CD4-positive, alpha-beta T cell treated with Interferon gamma for 1 hour (primary cell): ENCODE data around the gene ST6GALNAC2.
"Not testable (repeated sequence)": the region's sequence is repeated elsewhere in the genome, so short reads cannot be mapped to it uniquely, and the experiment has no call there.

Experiments used
- DNase-seq: peaks from one replicate; pipeline ENCODE4 v3.0.0-alpha.2; 2020

Gene ST6GALNAC2

GRCh38 chr17:76538941-76539570, 46.6 kb downstream of the ST6GALNAC2 start:
- DNase-seq = no peak

- DNase-seq = no peak
Measured at GRCh38 chr17:76538281-76538931, 47.3 kb downstream of the ST6GALNAC2 start.

- DNase-seq = no peak
Measured at GRCh38 chr17:76537578-76538280, 47.9 kb downstream of the ST6GALNAC2 start, which contains the start of gene CYGB. Gene CYGB (minus strand): TSS chr17:76537709. CDS start chr17:76537542, 167 bp downstream.

GRCh38 chr17:76537288-76537577, 48.4 kb downstream of the ST6GALNAC2 start:
- no peak for DNase-seq

DNA sequence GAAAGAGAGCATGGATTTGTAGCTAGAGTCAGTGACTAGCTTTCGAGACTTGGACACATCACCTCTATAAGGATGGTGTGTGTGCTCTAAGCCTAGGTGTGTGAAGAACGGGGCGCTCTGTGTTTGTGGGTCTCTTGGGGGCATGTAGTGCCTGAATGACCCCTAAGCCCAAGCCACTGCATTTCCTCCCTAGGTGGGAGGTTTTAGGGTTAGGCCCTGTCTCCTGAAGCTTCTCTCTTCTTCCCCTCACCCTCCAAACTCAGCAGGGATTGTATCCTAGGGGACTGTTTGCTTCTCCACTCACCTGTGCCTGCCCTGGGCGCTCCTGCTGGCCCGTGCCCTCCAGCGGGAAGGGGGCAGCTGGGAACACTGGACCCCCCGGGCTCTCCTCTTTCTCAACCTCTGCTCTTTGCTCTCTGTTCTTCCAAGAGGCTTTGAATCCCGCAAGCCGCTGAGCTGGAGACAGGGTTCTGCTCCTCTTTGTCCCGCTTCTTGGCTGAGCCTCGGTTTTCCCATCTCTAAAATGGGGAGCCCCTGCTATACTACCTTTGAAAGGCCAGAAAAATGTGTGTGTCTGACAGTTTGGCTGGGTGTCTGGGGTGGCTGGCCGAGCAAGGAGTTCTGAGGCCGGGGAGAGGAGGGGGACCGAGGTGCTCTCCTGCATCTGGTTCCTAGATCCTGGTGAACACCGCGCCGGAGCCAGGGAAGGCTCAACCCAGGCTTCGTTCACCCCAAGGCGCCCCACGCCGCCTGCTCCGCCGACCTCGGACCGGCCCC, 49.0 kb downstream of the ST6GALNAC2 start:
- no peak for DNase-seq

- DNase-seq = no peak
Measured at GRCh38 chr17:76535788-76536510, 49.7 kb downstream of the ST6GALNAC2 start.

GRCh38 chr17:76534831-76535732, 50.6 kb downstream of the ST6GALNAC2 start:
- DNase-seq = no peak

- DNase-seq = not testable (repeated sequence)
Measured at GRCh38 chr17:76533640-76534359, 51.9 kb downstream of the ST6GALNAC2 start.

DNA sequence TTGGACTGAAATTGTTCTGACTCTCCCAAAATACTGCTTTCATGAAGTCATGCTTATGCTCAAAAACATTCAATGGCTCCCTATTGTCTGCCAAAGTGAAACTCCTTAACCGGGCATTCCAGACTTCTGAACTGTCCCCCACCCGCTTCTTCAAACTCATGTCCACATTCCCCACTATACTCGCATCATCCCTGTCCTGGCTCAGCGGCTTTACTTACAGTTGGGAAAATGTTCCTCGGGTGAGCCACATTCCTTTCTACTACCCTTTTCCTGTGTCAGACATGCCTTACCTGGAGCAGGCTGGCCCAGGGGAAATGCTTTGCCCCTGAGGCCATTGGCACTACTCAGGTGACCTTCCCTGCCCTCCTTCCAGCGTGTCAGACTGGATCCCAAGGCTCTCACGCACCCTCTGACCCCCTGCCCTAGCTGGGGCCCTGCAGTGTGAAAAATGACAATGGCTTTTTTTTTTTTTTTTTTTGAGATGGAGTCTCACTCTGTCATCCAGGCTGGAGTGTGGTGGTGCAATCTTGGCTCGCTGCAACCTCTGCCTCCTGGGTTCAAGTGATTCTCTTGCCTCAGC, 53.5 kb downstream of the ST6GALNAC2 start:
- DNase-seq = no peak

- no peak for DNase-seq
Measured at GRCh38 chr17:76531486-76532038, 54.1 kb downstream of the ST6GALNAC2 start.

GRCh38 chr17:76530811-76531485, 54.7 kb downstream of the ST6GALNAC2 start:
- DNase-seq = no peak

- no peak for DNase-seq
Measured at GRCh38 chr17:76530095-76530723, 55.5 kb downstream of the ST6GALNAC2 start.

DNA sequence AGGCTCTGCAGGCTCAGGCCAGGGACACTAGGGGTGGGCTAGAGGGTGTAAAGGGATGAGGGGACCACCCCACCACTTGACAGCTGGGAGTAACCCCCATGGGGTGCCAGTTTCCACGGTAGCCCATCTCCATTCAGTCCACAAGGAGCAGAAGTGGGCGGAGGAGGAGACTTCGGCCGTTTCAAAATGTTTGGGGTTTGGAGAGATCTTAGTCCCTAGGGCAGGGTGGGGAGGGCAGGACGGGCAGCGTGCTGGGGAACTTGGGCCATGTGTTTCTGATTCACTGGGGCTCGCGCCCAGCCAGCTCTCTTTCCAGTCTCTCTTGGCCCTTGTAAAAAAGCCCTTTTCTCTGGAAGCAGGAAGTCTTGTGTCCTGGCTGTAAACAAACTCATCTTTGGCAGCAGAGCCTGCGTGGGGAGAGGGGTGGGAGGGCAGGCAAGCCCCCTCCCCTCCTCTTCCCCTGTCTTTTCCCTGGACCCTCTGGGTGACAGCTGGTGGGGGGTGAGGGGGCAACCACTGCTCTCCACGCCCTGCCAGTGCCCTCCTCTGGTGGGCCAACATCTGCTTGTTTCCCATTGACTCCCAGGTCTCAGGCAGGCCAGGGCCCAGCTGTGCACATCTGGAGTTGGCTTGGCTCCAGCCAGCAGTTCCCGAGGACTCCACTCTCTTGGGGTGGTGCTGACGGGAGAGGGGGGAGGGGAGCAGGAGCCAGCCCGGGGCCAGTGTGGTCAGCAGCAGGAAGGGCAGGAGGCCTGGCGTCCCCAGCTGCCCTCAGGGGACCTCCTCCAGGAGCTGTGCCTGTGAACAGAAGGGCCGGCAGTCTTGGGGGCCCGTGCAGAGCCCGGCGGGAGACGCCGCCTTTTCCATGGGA, 56.2 kb downstream of the ST6GALNAC2 start:
- DNase-seq = no peak

- no peak for DNase-seq
Measured at GRCh38 chr17:76528528-76529223, 57.0 kb downstream of the ST6GALNAC2 start.

DNA sequence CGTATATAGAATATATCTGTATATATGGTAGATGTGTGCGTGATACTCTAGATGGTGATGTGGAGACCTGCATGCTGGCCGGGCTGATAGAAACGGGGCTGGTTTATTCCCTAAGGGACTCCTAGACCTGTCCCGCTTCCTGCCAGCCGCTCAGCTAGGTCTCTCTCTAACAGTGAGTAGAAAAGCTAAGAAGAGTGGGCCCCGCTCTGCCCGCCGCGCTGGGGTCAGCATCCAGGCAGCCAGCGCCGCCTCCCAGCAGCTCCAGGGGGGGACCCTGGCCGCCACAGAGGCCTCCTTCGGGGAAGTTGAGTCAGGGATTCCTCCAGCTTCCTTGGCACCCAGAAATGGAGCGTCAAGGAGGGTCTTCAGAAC, 57.5 kb downstream of the ST6GALNAC2 start:
- DNase-seq = no peak

GRCh38 chr17:76527430-76528111, 58.1 kb downstream of the ST6GALNAC2 start:
- peak; percentile 63 for DNase-seq

DNA sequence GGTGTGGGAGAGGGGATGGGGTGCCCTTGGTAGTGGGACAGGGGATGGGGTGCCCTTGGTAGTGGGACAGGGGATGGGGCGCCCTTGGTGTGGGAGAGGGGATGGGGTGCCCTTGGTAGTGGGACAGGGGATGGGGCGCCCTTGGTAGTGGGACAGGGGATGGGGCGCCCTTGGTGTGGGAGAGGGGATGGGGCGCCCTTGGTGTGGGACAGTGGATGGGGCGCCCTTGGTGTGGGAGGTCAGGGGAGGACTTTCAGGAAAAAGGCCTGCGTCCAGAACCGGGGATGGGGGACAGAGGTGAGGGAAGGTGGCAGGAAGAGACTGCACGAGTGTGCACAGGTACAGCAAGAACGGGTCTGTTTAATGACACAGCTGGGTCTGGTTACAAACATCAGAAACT, 58.6 kb downstream of the ST6GALNAC2 start:
- not testable (repeated sequence) for DNase-seq
